Activated CD8-positive, alpha-beta memory T cell treated with anti-CD3 and anti-CD28 coated beads for 36 hours (primary cell): Measurements from ENCODE around the gene ELMOD2. TPM values are rescaled to one million over a fixed set of nuclear protein-coding genes. Genes with fewer than 3 reads are reported as not detected.

Experiments
- CTCF ChIA-PET: fragments of 350-600 bp; sonication (Branson Sonifier 250); formaldehyde crosslinking; loops from one replicate; lab custom pipeline; 2021; ENCODE audit warnings: antibody characterized with exemption; lab: Charles Lee
- POLR2A ChIA-PET: fragments of 350-600 bp; sonication (Branson Sonifier 250); formaldehyde crosslinking; loops from one replicate; lab custom pipeline; 2021; ENCODE audit warnings: antibody characterized with exemption; lab: Charles Lee
- total RNA-seq, 2 experiments: library from RNA; stranded (reverse); gene quantifications; one replicate each; pipeline ENCODE4 v1.2.3, GENCODE V29; 2021

Gene ELMOD2
- total RNA-seq, 2 experiments from 2014 or later, result 14.4 to 15.9 TPM

DNA sequence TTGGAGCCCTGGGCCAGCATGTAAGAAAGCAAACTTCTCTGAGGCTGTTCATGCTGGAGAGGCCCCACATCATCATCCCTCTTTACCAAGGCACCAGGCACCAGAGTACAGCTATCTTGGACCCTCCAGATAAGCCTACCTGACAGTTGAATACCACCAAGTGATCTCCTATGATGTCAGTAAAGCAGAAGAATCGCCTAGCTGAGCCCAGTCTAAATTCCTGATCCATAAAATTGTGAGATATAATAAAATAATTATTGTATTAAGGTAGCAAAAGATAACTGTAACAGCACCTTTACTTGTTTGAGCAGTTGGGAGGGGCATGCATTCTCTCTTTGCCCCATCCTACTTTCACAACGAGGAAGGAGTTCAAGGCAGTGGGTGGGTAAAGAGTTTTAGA, 47.7 kb downstream of the ELMOD2 start:
- ChIA-PET POLR2A (no interaction called here), CTCF (no interaction called here)

DNA sequence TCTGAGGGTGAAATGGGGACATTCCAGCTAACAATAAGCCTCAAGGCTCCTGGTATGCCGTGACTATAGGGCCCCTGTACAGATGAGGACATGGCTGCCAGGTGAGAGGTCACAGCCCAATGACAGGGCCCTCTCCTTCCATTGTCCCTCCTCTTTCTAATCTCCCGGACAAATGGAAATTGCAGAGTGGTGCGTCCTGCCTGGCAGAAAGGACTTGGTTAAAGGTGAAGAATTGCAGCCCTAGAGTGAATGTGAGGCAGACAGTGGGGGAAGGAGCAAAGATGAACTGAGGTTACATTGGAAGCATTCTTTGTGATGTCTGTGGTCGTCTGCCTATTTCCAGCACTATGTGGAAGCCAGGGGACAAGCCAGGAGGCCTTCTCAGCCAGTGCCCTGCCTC, 51.5 kb downstream of the ELMOD2 start:
- POLR2A ChIA-PET, result no interaction called here

GRCh38 chr4:140579278-140579677, 55.3 kb downstream of the ELMOD2 start:
- ChIA-PET CTCF (no interaction called here), POLR2A (no interaction called here)

More for the DNA sequence above, 51.5 kb downstream of the ELMOD2 start:
- CTCF ChIA-PET, result no interaction called here

GRCh38 chr4:140581078-140581477, 57.1 kb downstream of the ELMOD2 start:
- POLR2A ChIA-PET, result no interaction called here
- CTCF ChIA-PET, result no interaction called here

DNA sequence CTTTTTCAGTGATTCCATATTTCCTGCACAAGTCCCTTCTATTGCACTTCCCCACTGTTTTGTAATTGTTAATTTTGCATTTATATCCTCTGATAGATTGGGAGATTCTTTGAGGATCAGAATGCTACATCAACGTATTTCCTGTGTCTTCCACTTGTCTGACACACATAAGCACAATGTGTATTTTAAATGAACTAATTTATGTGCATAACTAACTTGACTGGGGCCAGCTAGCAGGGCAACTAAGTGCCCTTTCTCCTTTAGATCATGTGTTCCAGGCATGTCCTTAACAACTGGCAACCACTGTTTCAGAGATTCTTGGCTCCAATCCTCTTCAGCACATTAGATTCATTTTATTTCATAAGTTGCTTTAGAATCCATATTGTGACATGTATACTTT, 60.5 kb downstream of the ELMOD2 start:
- ChIA-PET POLR2A (no interaction called here), CTCF (no interaction called here)

DNA sequence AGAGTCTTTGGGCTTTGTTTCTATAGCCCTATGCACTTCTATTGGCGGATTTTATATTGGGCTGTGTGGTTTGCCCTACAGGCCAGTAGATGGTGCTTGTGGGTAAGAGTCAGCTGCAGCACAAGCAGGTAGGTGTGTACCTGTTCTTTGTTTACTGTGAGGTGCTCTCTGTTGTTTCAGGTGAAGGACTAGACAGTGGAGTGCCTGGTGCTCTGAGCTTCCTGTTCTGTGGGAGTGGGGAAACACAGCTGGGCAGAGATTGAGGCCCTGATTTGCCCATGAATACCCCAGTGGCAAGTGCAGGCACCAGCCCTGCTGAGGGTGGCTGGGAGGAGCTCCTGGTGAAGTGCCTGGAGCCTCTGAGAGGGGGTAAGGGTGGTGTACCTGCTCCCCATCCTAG, 71.1 kb downstream of the ELMOD2 start:
- CTCF ChIA-PET, result no interaction called here
- POLR2A ChIA-PET, result no interaction called here

DNA sequence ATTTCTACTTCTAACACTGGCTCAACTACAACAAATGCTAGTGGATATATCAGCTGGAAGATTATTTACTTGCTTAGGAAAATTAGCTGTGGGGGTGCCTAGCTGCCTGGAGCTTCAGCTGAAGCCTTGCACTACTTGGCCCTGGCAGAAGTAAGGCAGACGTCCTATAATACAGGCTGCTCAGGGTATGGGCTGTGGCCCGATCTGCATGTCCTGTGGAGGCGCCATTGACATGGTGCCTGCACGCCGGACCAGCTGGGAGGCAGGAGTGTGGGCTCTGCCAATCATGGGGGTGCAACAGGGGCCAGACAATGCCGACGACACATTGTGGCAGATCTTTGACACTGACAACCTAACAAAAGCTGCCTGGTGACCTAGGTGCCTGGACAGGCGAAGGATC, 76.4 kb downstream of the ELMOD2 start:
- POLR2A ChIA-PET, result no interaction called here

GRCh38 chr4:140602714-140603113, 78.7 kb downstream of the ELMOD2 start:
- POLR2A ChIA-PET, result no interaction called here
- CTCF ChIA-PET, result no interaction called here

More for the DNA sequence above, 76.4 kb downstream of the ELMOD2 start:
- CTCF ChIA-PET, result interaction anchor here (0.8 kb wide), 1 partner anchor 9 kb away, joined by 3 read pairs; no protein-coding TSS in a partner anchor

- CTCF ChIA-PET, result no interaction called here
- POLR2A ChIA-PET, result no interaction called here
Measured at GRCh38 chr4:140603286-140603685, 79.3 kb downstream of the ELMOD2 start.

Other genes with a start within 250 kb of the ELMOD2 start
- gene SCOC, start 150.5 kb upstream of the ELMOD2 start, total RNA-seq, result 10 to 100 TPM; 43.1 to 43.6 TPM
- under 1 TPM in 1 of 2 experiments, not detected in 1; 0.15 TPM for gene CLGN, start 96.5 kb upstream of the ELMOD2 start, total RNA-seq
- not detected for gene MGAT4D, start 25.9 kb upstream of the ELMOD2 start, total RNA-seq
- gene UCP1, start 44.8 kb downstream of the ELMOD2 start, total RNA-seq, result not detected
- gene TBC1D9, start 232.2 kb downstream of the ELMOD2 start, total RNA-seq, result under 1 TPM; 0.11 to 0.13 TPM